ENCODE measurements around the gene RPL9.

Gene RPL9

GRCh38 chr4:39452153-39452859 lies 6.4 kb downstream of the RPL9 start:
- TF ChIP-seq CTCF (IDR thresholded peaks at IDR 0.05), result no peak
- Histone ChIP-seq H3K36me3 (ENCODE audit: control insufficient read depth, insufficient read depth, low read length) (no peaks in the 10 kb centered on the region), H3K27me3 (ENCODE audit: control insufficient read depth, insufficient read depth, low read length) (no peaks in the 10 kb centered on the region), H3K4me3 (ENCODE audit: low read depth, low read length) (no peak overlapping the region), H3K4me1 (peaks cover 2% of the 10 kb centered on the region), H2AFZ (no peak overlapping the region), H3K9ac (no peak overlapping the region), H3K79me2 (peaks cover 5% of the 10 kb centered on the region), H3K27ac (no peak overlapping the region), H3K9me3 (ENCODE audit: control insufficient read depth, low read length) (no peaks in the 10 kb centered on the region), H3K4me2 (ENCODE audit: low read length) (no peak overlapping the region)

GRCh38 chr4:39451423-39452023 lies 7.2 kb downstream of the RPL9 start:
- TF ChIP-seq CTCF (IDR thresholded peaks at IDR 0.05), result no peak
- Histone ChIP-seq H3K9me3 (ENCODE audit: control insufficient read depth, low read length) (no peaks in the 10 kb centered on the region), H3K9ac (no peak overlapping the region), H2AFZ (no peak overlapping the region), H3K4me3 (ENCODE audit: low read depth, low read length) (no peak overlapping the region), H3K79me2 (no peaks in the 10 kb centered on the region), H3K4me2 (ENCODE audit: low read length) (no peak overlapping the region), H3K4me1 (no peaks in the 10 kb centered on the region), H3K27ac (no peak overlapping the region), H3K36me3 (ENCODE audit: control insufficient read depth, insufficient read depth, low read length) (no peaks in the 10 kb centered on the region), H3K27me3 (ENCODE audit: control insufficient read depth, insufficient read depth, low read length) (no peaks in the 10 kb centered on the region)

GRCh38 chr4:39450618-39451017 lies 8.1 kb downstream of the RPL9 start:
- no peaks in the 10 kb centered on the region for H3K79me2 ChIP-seq
- no peaks in the 10 kb centered on the region for H3K36me3 ChIP-seq (ENCODE audit: control insufficient read depth, insufficient read depth, low read length)
- no peaks in the 10 kb centered on the region for H3K9me3 ChIP-seq (ENCODE audit: control insufficient read depth, low read length)
- no peak overlapping the region for H3K27ac ChIP-seq
- TF ChIP-seq CTCF (IDR thresholded peaks at IDR 0.05), result no peak
- H3K4me1 ChIP-seq, result no peaks in the 10 kb centered on the region
- no peak overlapping the region for H3K4me2 ChIP-seq (ENCODE audit: low read length)
- no peaks in the 10 kb centered on the region for H3K27me3 ChIP-seq (ENCODE audit: control insufficient read depth, insufficient read depth, low read length)
- no peak overlapping the region for H2AFZ ChIP-seq
- no peak overlapping the region for H3K9ac ChIP-seq
- H3K4me3 ChIP-seq (ENCODE audit: low read depth, low read length), result no peak overlapping the region

- TF ChIP-seq CTCF (IDR thresholded peaks at IDR 0.05), result no peak
- H3K9ac ChIP-seq, result peak overlapping the region; percentile 19
- no peaks in the 10 kb centered on the region for H3K79me2 ChIP-seq
- H3K4me1 ChIP-seq, result no peaks in the 10 kb centered on the region
- no peak overlapping the region for H3K27ac ChIP-seq
- H3K9me3 ChIP-seq (ENCODE audit: control insufficient read depth, low read length), result no peaks in the 10 kb centered on the region
- H3K36me3 ChIP-seq (ENCODE audit: control insufficient read depth, insufficient read depth, low read length), result no peaks in the 10 kb centered on the region
- peak overlapping the region; percentile 36 for H3K4me3 ChIP-seq (ENCODE audit: low read depth, low read length)
- H3K27me3 ChIP-seq (ENCODE audit: control insufficient read depth, insufficient read depth, low read length), result no peaks in the 10 kb centered on the region
- H3K4me2 ChIP-seq (ENCODE audit: low read length), result peak overlapping the region; percentile 68
- peak overlapping the region; percentile 86 for H2AFZ ChIP-seq
Measured at GRCh38 chr4:39446842-39447573, 11.7 kb downstream of the RPL9 start.

All from parathyroid adenoma (tissue), 2 donors.